Colonic mucosa (tissue), 4 donors: ENCODE data around the gene OSGEP. TPM values are rescaled to one million over a fixed set of nuclear protein-coding genes. Genes with fewer than 3 reads are reported as not detected.

ENCODE experiments used
- DNase-seq: peaks from one replicate; pipeline ENCODE4 v3.0.0-alpha.2; 2020
- H3K27ac ChIP-seq: fragments of 200-600 bp; one replicate; pipeline ENCODE4 v1.8.0; 2021
- H3K27me3 ChIP-seq: fragments of 200-600 bp; one replicate; pipeline ENCODE4 v1.8.0; 2021
- H3K36me3 ChIP-seq: fragments of 200-600 bp; one replicate; pipeline ENCODE4 v1.8.0; 2021
- H3K4me1 ChIP-seq: fragments of 200-600 bp; one replicate; pipeline ENCODE4 v1.8.0; 2021; ENCODE audit warnings: mild to moderate bottlenecking
- H3K4me3 ChIP-seq: fragments of 200-600 bp; one replicate; pipeline ENCODE4 v1.8.0; 2021
- H3K9ac ChIP-seq, 2 donors: one replicate each; pipeline ENCODE4 v1.7.0; 2013; ENCODE audit warnings: control low read depth in 2 of 2, low read depth in 2 of 2, low read length in 2 of 2
- H3K9me3 ChIP-seq: fragments of 200-600 bp; one replicate; pipeline ENCODE4 v1.8.0; 2021
- CTCF ChIP-seq: fragments of 200-600 bp; IDR thresholded peaks from one replicate; pipeline ENCODE4 v1.8.0; 2022; ENCODE audit warnings: antibody characterized with exemption, mild to moderate bottlenecking
- intact Hi-C: fragments of 100-400 bp; cut with DNase I; formaldehyde crosslinking; loops from one replicate; pipeline ENCODE4 v1.14.1; 2022
- total RNA-seq, 2 donors: library from RNA; stranded (reverse); fragmentation: NEBNext Ultra II Directional in 1 of 2; extraction: Animal tissue kit (Norgen Biotek cat#: 25700) in 1 of 2; gene quantifications; one replicate each; pipeline ENCODE4 v1.2.1, GENCODE V29; 2021
- donor health status: healthy.
- donor health status: DM: no; HTN: no; CAD: no.
- donor health status: DM: no; HTN: no; CAD: no.

The OSGEP gene
- total RNA-seq, 2 donors from 2014 or later, result 26.9 to 42.0 TPM

- no peak overlapping the region for H3K27ac ChIP-seq
- H3K4me3 ChIP-seq, result no peak overlapping the region
- no peaks in the 10 kb centered on the region for H3K9me3 ChIP-seq
- TF ChIP-seq CTCF, result no peak
- intact Hi-C loops, result no loop called here
- no peaks in the 10 kb centered on the region for H3K36me3 ChIP-seq
- DNase-seq, result no peak
- no peaks in the 10 kb centered on the region for H3K27me3 ChIP-seq
- no peak overlapping the region for H3K9ac ChIP-seq
- H3K4me1 ChIP-seq, result no peaks in the 10 kb centered on the region
These were observed 44.0 kb upstream of the OSGEP start for GRCh38 chr14:20498622-20499021.

GRCh38 chr14:20494935-20495766 lies 40.5 kb upstream of the OSGEP start:
- Histone ChIP-seq H3K4me3 (no peak overlapping the region), H3K9me3 (no peaks in the 10 kb centered on the region), H3K27ac (no peak overlapping the region), H3K36me3 (no peaks in the 10 kb centered on the region), H3K9ac (no peak overlapping the region), H3K27me3 (no peaks in the 10 kb centered on the region), H3K4me1 (no peaks in the 10 kb centered on the region)
- DNase-seq, result no peak
- intact Hi-C loops, result no loop called here
- no peak for TF ChIP-seq CTCF

- intact Hi-C loops, result no loop called here
- Histone ChIP-seq H3K9me3 (no peaks in the 10 kb centered on the region), H3K27me3 (no peaks in the 10 kb centered on the region), H3K4me1 (no peaks in the 10 kb centered on the region), H3K27ac (no peak overlapping the region), H3K36me3 (no peaks in the 10 kb centered on the region), H3K4me3 (no peak overlapping the region), H3K9ac (no peak overlapping the region)
- peak; percentile 24 for DNase-seq
- no peak for TF ChIP-seq CTCF
These were observed 39.0 kb upstream of the OSGEP start for GRCh38 chr14:20493634-20494033.

- H3K27ac ChIP-seq, result no peak overlapping the region
- no peak for TF ChIP-seq CTCF
- no peak overlapping the region for H3K4me3 ChIP-seq
- intact Hi-C loops, result no loop called here
- no peaks in the 10 kb centered on the region for H3K9me3 ChIP-seq
- H3K9ac ChIP-seq, result no peak overlapping the region
- no peaks in the 10 kb centered on the region for H3K4me1 ChIP-seq
- no peaks in the 10 kb centered on the region for H3K36me3 ChIP-seq
- no peak for DNase-seq
- no peaks in the 10 kb centered on the region for H3K27me3 ChIP-seq
These were observed 37.9 kb upstream of the OSGEP start for GRCh38 chr14:20492486-20492885.

- intact Hi-C loops, result no loop called here
- no peak overlapping the region for H3K27ac ChIP-seq
- no peaks in the 10 kb centered on the region for H3K4me1 ChIP-seq
- no peaks in the 10 kb centered on the region for H3K27me3 ChIP-seq
- TF ChIP-seq CTCF, result no peak
- no peak for DNase-seq
- no peak overlapping the region for H3K9ac ChIP-seq
- H3K9me3 ChIP-seq, result no peaks in the 10 kb centered on the region
- no peak overlapping the region for H3K4me3 ChIP-seq
- H3K36me3 ChIP-seq, result no peaks in the 10 kb centered on the region
These were observed 36.0 kb upstream of the OSGEP start for GRCh38 chr14:20490563-20490962.
